GM12878 (cell line): ENCODE results near the gene POFUT2. TPM values are rescaled to one million over a fixed set of nuclear protein-coding genes. Genes with fewer than 3 reads are reported as not detected.
A peak's percentile ranks its signal among the peaks of the same experiment; 100 is the strongest.

Experiments used
- ATAC-seq: fragments of 200-7000 bp; cut with Tn5 transposase; 3 replicates; pipeline ENCODE4 v1.9.1; 2020; ENCODE audit warnings: mild to moderate bottlenecking, moderate library complexity
- BruUV-seq: library from RNA; stranded (reverse); fragments of 400-500 nt; replicated peaks from 2 replicates; lab custom pipeline; 2021; lab: Mats Ljungman, UMichigan
- CTCF ChIA-PET: fragments of 300-600 bp; sonication (Branson Sonifier 250); formaldehyde crosslinking; extraction: SDS; loops from one replicate; lab custom pipeline; 2021; ENCODE audit warnings: inconsistent platforms; lab: Yijun Ruan, JAX
- POLR2A ChIA-PET: fragments of 350-600 bp; formaldehyde crosslinking; extraction: SDS; loops from one replicate; lab custom pipeline; 2021; ENCODE audit warnings: inconsistent platforms; lab: Charles Lee
- RAD21 ChIA-PET: fragments of 300-600 bp; sonication (Branson Sonifier 250); formaldehyde crosslinking; loops from one replicate; lab custom pipeline; 2023; ENCODE audit warnings: antibody characterized with exemption; ENCODE audit not compliant: unreplicated experiment; lab: Charles Lee
- SMC1A ChIA-PET: fragments of 300-600 bp; sonication (Branson Sonifier 250); formaldehyde crosslinking; loops from one replicate; lab custom pipeline; 2023; ENCODE audit not compliant: unreplicated experiment, uncharacterized antibody; lab: Charles Lee
- DNase-seq: peaks from one replicate; pipeline ENCODE4 v3.0.0-alpha.2; 2011; ENCODE audit warnings: low read depth, low spot score
- FAIRE-seq: peaks from 3 replicates; lab custom pipeline; 2011; peaks lifted over from hg19 to GRCh38; lab: Jason Lieb, UNC
- H2AFZ ChIP-seq: 2 replicates; pipeline ENCODE4 v1.6.0; 2011; ENCODE audit warnings: low read depth, low read length, control low read depth; ENCODE audit not compliant: control insufficient read depth
- H3K27ac ChIP-seq: 2 replicates; pipeline ENCODE4 v1.5.1; 2011; ENCODE audit warnings: control low read depth; ENCODE audit not compliant: control insufficient read depth, insufficient read depth
- H3K27me3 ChIP-seq, 2 experiments: replicated peaks in 1 of 2; 2 replicates each; pipeline versions ENCODE4 v1.6.0 to v1.6.1; 2011; ENCODE audit warnings: low read length in 1 of 2; ENCODE audit not compliant: control insufficient read depth in 2 of 2, insufficient read depth in 2 of 2
- H3K36me3 ChIP-seq, 2 experiments: 2 replicates each; pipeline ENCODE4 v1.5.1; 2011; ENCODE audit warnings: low read length in 1 of 2; ENCODE audit not compliant: control insufficient read depth in 2 of 2, insufficient read depth in 2 of 2
- H3K4me1 ChIP-seq: 2 replicates; pipeline ENCODE4 v1.6.1; 2011; ENCODE audit warnings: mild to moderate bottlenecking, low read length, moderate library complexity, mixed read lengths; ENCODE audit not compliant: control insufficient read depth, insufficient read depth
- H3K4me2 ChIP-seq: 2 replicates; pipeline ENCODE4 v1.6.0; 2011; ENCODE audit warnings: control low read depth; ENCODE audit not compliant: control insufficient read depth, insufficient read depth
- H3K4me3 ChIP-seq: fragments of 200-600 bp; sonication (generic); 2 replicates; pipeline ENCODE4 v1.5.1; 2016
- H3K79me2 ChIP-seq: 2 replicates; pipeline ENCODE4 v1.6.0; 2011; ENCODE audit warnings: low read length; ENCODE audit not compliant: control insufficient read depth, insufficient read depth
- H3K9ac ChIP-seq: 2 replicates; pipeline ENCODE4 v1.8.0; 2011; ENCODE audit warnings: low read length, control low read depth, mixed read lengths; ENCODE audit not compliant: control insufficient read depth, insufficient read depth
- H3K9me3 ChIP-seq: replicated peaks from 3 replicates; pipeline ENCODE4 v1.5.1; 2011; ENCODE audit warnings: mild to moderate bottlenecking, low read length; ENCODE audit not compliant: control insufficient read depth, insufficient read depth
- H4K20me1 ChIP-seq: 2 replicates; pipeline ENCODE4 v1.6.0; 2011; ENCODE audit not compliant: control insufficient read depth, insufficient read depth
- BHLHE40 ChIP-seq, 2 experiments: fragments of 450-650 bp in 1 of 2; IDR thresholded peaks; 2 replicates each; pipeline ENCODE4 v1.6.1; 2011 to 2017; ENCODE audit warnings: low read depth in 2 of 2, borderline replicate concordance in 1 of 2, improper control_type of control experiment in 1 of 2, low read length in 1 of 2, mild to moderate bottlenecking in 1 of 2
- CHD1 ChIP-seq: IDR thresholded peaks from 2 replicates; pipeline ENCODE4 v1.6.1; 2012; ENCODE audit warnings: low read depth, low read length, improper control_type of control experiment
- CREB1 ChIP-seq: IDR thresholded peaks from 2 replicates; pipeline ENCODE4 v1.6.1; 2012; ENCODE audit warnings: low read depth, mild to moderate bottlenecking, inconsistent platforms
- DPF2 ChIP-seq: fragments of 450-650 bp; IDR thresholded peaks from 2 replicates; pipeline ENCODE4 v1.6.1; 2017; ENCODE audit warnings: mild to moderate bottlenecking
- HDGF ChIP-seq: fragments of 450-650 bp; IDR thresholded peaks from 2 replicates; pipeline ENCODE4 v1.6.1; 2016; ENCODE audit warnings: antibody characterized with exemption
- IKZF2 ChIP-seq, 2 experiments: fragments of 450-650 bp; IDR thresholded peaks; 2 replicates each; pipeline ENCODE4 v1.6.1; 2017; ENCODE audit warnings: mild to moderate bottlenecking in 2 of 2, moderate library complexity in 2 of 2
- NFIC ChIP-seq: IDR thresholded peaks from 2 replicates; pipeline ENCODE4 v1.6.1; 2012; ENCODE audit warnings: low read depth, mild to moderate bottlenecking, inconsistent platforms, low read length, moderate library complexity
- WGBS: methylation state at CpG from one replicate; pipeline ENCODE4 v1.1.6; 2016; ENCODE audit warnings: low lambda C conversion rate; ENCODE audit not compliant: insufficient replicate concordance, insufficient coverage; ENCODE audit errors: missing lambda C conversion rate; 5-methylcytosine and 5-hydroxymethylcytosine counted together
- in situ Hi-C: fragments of 300-500 bp; cut with MboI; formaldehyde crosslinking; loops from 9 replicates; pipeline ENCODE4 v1.14.3; 2018; ENCODE audit warnings: mixed read lengths
- intact Hi-C: fragments of 100-400 bp; cut with micrococcal nuclease; formaldehyde crosslinking; loops from one replicate; pipeline ENCODE4 v1.14.2; 2022; ENCODE audit not compliant: unreplicated experiment
- polyA plus RNA-seq, 11 experiments: library from polyadenylated mRNA; depleted of rRNA in 4 of 11; unstranded in 6 of 11; stranded (reverse) in 5 of 11; fragments of >200 nt; fragmentation: Nextera tagmentation in 4 of 11; fragmentation: Illumina TruSeq in 1 of 11; extraction: Ambion mirVana in 4 of 11; extraction: Trizol in 1 of 11; gene quantifications; 1 replicate in 1 of 11; 2 replicates in 10 of 11; pipeline versions ENCODE4 v1.2.1 to v1.2.3, GENCODE V29; 2011 to 2016; ENCODE audit warnings: inconsistent platforms in 2 of 11, missing spikeins in 2 of 11, low read depth in 1 of 11
- total RNA-seq, 4 experiments: library from RNA; depleted of rRNA in 3 of 4; stranded (reverse); fragments of >200 nt in 3 of 4; fragmentation: Illumina TruSeq in 1 of 4; extraction: Trizol in 1 of 4; gene quantifications; 2 replicates each; pipeline versions ENCODE4 v1.2.1 to v1.2.3, GENCODE V29; 2013 to 2021
- TF ChIP-seq, protein P1 (sequence below): fragments of 450-650 bp; IDR thresholded peaks from 2 replicates; pipeline ENCODE4 v1.6.1; 2014; ENCODE audit warnings: mild to moderate bottlenecking
- TF ChIP-seq, protein P2 (sequence below): fragments of 450-650 bp; formaldehyde crosslinking; IDR thresholded peaks from 2 replicates; pipeline ENCODE4 v1.4.0; 2020; ENCODE audit warnings: mild to moderate bottlenecking, moderate library complexity
- TF ChIP-seq, protein P3 (sequence below): fragments of 450-650 bp; IDR thresholded peaks from 2 replicates; pipeline ENCODE4 v1.6.1; 2017; ENCODE audit warnings: borderline replicate concordance
- TF ChIP-seq, protein P4 (sequence below), 3 experiments: IDR thresholded peaks in 2 of 3; conservative IDR thresholded peaks in 1 of 3; 2 replicates each; pipeline ENCODE4 v1.5.1; 2011; ENCODE audit warnings: low read depth in 3 of 3, low read length in 3 of 3, mild to moderate bottlenecking in 3 of 3, control low read depth in 2 of 3, moderate library complexity in 2 of 3, inconsistent platforms in 1 of 3, mixed read lengths in 1 of 3; ENCODE audit not compliant: control insufficient read depth in 2 of 3, insufficient read depth in 1 of 3; ENCODE audit errors: extremely low read depth in 1 of 3

The POFUT2 gene
- total and polyA plus RNA-seq, 10 of the 15 experiments (the other 5 are each of a cell fraction or from before 2014, with no cell fraction given): 1.2 to 15.1 (median 6.8) TPM

DNA sequence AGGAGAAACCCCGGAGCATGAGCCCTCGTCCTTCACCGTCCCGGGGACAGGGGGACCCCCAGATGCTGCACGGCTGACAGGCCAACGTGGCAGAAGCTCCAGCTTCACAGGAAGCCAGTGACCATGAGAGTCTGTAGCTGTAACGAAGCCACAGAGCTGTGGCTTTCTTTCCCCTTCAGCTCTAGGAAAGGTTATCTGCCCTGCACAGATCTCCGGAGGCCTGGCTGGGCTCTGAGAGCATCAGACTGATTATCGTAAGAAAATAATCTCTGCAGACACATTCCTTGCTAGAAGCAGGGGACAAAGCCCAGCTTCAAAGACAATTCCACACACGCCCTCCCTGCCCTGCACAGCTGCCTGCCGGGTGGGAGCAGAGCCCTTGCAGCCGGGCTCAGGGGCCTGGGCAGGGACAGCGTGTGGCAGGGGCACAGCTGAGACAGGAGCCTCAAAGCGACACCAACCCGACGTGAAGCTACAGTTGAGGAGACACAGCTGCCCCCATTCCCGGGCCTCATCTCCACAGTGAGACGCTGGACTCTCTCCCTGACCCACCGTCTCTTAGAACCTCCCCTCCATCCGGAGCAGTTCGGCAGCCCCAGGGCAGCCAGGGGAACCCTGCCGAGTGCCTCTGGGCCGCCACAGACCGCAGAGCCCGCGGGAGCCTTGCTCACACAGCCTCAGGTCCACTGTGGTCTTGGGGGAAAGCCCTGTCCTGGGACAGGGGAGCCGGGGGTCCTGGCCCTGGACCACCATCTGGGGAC is 30.6 kb downstream of the POFUT2 start:
- BruUV-seq: no TSS peak
- FAIRE-seq: no peak
- Histone ChIP-seq H3K4me2 (no peak overlapping the region), H3K4me1 (no peaks in the 10 kb centered on the region), H2AFZ (no peak overlapping the region), H3K4me3 (no peak overlapping the region), H4K20me1 (no peaks in the 10 kb centered on the region), H3K36me3 (no peaks in the 10 kb centered on the region; a peak in 1 of 4 replicates), H3K9ac (no peak overlapping the region), H3K79me2 (no peaks in the 10 kb centered on the region), H3K27ac (no peak overlapping the region), H3K9me3 (no peaks in the 10 kb centered on the region), H3K27me3 (no peaks in the 10 kb centered on the region)
- intact Hi-C loops: no loop called here
- ChIA-PET CTCF (no interaction called here), RAD21 (no interaction called here), POLR2A (no interaction called here), SMC1A (interaction anchor here (1.2 kb wide), 1 partner anchor 44 kb away, joined by 3 read pairs; no protein-coding TSS in a partner anchor)
- DNase-seq: no peak
- ATAC-seq: peak; percentile 38
- in situ Hi-C loops: no loop called here
- WGBS: 35% methylated on average over 26 of the region's 27 CpGs
- TF ChIP-seq, protein P1, sequence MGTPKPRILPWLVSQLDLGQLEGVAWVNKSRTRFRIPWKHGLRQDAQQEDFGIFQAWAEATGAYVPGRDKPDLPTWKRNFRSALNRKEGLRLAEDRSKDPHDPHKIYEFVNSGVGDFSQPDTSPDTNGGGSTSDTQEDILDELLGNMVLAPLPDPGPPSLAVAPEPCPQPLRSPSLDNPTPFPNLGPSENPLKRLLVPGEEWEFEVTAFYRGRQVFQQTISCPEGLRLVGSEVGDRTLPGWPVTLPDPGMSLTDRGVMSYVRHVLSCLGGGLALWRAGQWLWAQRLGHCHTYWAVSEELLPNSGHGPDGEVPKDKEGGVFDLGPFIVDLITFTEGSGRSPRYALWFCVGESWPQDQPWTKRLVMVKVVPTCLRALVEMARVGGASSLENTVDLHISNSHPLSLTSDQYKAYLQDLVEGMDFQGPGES: no peak
- TF ChIP-seq IKZF2 (IDR thresholded peaks at IDR 0.05) (no peak), CHD1 (no peak), CREB1 (no peak), BHLHE40 (IDR thresholded peaks at IDR 0.05; ENCODE audit: borderline replicate concordance in 1 of 2, low read depth in 2 of 2, low read length in 1 of 2) (no peak), HDGF (no peak), NFIC (no peak), DPF2 (no peak)
- TF ChIP-seq, protein P2, sequence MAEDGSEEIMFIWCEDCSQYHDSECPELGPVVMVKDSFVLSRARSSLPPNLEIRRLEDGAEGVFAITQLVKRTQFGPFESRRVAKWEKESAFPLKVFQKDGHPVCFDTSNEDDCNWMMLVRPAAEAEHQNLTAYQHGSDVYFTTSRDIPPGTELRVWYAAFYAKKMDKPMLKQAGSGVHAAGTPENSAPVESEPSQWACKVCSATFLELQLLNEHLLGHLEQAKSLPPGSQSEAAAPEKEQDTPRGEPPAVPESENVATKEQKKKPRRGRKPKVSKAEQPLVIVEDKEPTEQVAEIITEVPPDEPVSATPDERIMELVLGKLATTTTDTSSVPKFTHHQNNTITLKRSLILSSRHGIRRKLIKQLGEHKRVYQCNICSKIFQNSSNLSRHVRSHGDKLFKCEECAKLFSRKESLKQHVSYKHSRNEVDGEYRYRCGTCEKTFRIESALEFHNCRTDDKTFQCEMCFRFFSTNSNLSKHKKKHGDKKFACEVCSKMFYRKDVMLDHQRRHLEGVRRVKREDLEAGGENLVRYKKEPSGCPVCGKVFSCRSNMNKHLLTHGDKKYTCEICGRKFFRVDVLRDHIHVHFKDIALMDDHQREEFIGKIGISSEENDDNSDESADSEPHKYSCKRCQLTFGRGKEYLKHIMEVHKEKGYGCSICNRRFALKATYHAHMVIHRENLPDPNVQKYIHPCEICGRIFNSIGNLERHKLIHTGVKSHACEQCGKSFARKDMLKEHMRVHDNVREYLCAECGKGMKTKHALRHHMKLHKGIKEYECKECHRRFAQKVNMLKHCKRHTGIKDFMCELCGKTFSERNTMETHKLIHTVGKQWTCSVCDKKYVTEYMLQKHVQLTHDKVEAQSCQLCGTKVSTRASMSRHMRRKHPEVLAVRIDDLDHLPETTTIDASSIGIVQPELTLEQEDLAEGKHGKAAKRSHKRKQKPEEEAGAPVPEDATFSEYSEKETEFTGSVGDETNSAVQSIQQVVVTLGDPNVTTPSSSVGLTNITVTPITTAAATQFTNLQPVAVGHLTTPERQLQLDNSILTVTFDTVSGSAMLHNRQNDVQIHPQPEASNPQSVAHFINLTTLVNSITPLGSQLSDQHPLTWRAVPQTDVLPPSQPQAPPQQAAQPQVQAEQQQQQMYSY (CRISPR knock-in tag): no peak
- TF ChIP-seq, protein P3, sequence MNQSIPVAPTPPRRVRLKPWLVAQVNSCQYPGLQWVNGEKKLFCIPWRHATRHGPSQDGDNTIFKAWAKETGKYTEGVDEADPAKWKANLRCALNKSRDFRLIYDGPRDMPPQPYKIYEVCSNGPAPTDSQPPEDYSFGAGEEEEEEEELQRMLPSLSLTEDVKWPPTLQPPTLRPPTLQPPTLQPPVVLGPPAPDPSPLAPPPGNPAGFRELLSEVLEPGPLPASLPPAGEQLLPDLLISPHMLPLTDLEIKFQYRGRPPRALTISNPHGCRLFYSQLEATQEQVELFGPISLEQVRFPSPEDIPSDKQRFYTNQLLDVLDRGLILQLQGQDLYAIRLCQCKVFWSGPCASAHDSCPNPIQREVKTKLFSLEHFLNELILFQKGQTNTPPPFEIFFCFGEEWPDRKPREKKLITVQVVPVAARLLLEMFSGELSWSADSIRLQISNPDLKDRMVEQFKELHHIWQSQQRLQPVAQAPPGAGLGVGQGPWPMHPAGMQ: no peak
- TF ChIP-seq, protein P4, sequence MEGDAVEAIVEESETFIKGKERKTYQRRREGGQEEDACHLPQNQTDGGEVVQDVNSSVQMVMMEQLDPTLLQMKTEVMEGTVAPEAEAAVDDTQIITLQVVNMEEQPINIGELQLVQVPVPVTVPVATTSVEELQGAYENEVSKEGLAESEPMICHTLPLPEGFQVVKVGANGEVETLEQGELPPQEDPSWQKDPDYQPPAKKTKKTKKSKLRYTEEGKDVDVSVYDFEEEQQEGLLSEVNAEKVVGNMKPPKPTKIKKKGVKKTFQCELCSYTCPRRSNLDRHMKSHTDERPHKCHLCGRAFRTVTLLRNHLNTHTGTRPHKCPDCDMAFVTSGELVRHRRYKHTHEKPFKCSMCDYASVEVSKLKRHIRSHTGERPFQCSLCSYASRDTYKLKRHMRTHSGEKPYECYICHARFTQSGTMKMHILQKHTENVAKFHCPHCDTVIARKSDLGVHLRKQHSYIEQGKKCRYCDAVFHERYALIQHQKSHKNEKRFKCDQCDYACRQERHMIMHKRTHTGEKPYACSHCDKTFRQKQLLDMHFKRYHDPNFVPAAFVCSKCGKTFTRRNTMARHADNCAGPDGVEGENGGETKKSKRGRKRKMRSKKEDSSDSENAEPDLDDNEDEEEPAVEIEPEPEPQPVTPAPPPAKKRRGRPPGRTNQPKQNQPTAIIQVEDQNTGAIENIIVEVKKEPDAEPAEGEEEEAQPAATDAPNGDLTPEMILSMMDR (IDR thresholded peaks at IDR 0.05 in 2 of 3, conservative IDR thresholded peaks at IDR 0.05 in 1 of 3; ENCODE audit: control insufficient read depth in 2 of 3, extremely low read depth in 1 of 3, insufficient read depth in 1 of 3, low read depth in 3 of 3, low read length in 3 of 3): no peak
